NCI-H510A (cell line): Measurements from ENCODE around the gene TSPEAR.

Experiments used
- DNase-seq: peaks from one replicate; lab custom pipeline; 2025; lab: John Stamatoyannopoulos, UW

TSPEAR gene

GRCh38 chr21:44462086-44462833, 249.1 kb downstream of the TSPEAR start:
- DNase-seq: no peak

- no peak for DNase-seq
Observed at GRCh38 chr21:44461464-44462001, 249.8 kb downstream of the TSPEAR start.

GRCh38 chr21:44461005-44461404, 250.4 kb downstream of the TSPEAR start:
- DNase-seq: no peak

- DNase-seq: no peak
Observed at GRCh38 chr21:44460441-44460755, 251.0 kb downstream of the TSPEAR start.

- DNase-seq: no peak
Observed at GRCh38 chr21:44459712-44460440, 251.5 kb downstream of the TSPEAR start.

GRCh38 chr21:44458971-44459711, 252.2 kb downstream of the TSPEAR start:
- DNase-seq: no peak

GRCh38 chr21:44456915-44457736, 254.2 kb downstream of the TSPEAR start:
- no peak for DNase-seq

GRCh38 chr21:44456214-44456914, 255.0 kb downstream of the TSPEAR start:
- DNase-seq: no peak

GRCh38 chr21:44455524-44456213, 255.7 kb downstream of the TSPEAR start:
- no peak for DNase-seq

GRCh38 chr21:44454747-44455523, 256.4 kb downstream of the TSPEAR start, which contains the start of gene LRRC3:
TSS of gene LRRC3 (plus strand) at chr21:44455510. CDS start at chr21:44456645, 1,135 bp downstream.
- no peak for DNase-seq

GRCh38 chr21:44454058-44454457, 257.3 kb downstream of the TSPEAR start:
- no peak for DNase-seq

- DNase-seq: no peak
Observed at GRCh38 chr21:44453120-44453519, 258.3 kb downstream of the TSPEAR start.

- no peak for DNase-seq
Observed at GRCh38 chr21:44450999-44451398, 260.4 kb downstream of the TSPEAR start.

- DNase-seq: no peak
Observed at GRCh38 chr21:44450402-44450801, 261.0 kb downstream of the TSPEAR start.

GRCh38 chr21:44449473-44450363, 261.7 kb downstream of the TSPEAR start:
- DNase-seq: no peak

GRCh38 chr21:44448651-44449131, 262.7 kb downstream of the TSPEAR start:
- DNase-seq: no peak
